DOHH2 (cell line): ENCODE measurements around the gene BTLA.

Experiments
- H3F3A ChIP-seq: fragments of 200-600 bp; sonication (generic), shearing (Covaris generic); 2 replicates; pipeline ENCODE4 v1.6.0; 2016; ENCODE audit warnings: antibody characterized with exemption, mild to moderate bottlenecking; ENCODE audit not compliant: control insufficient read depth, insufficient read depth
- H3K27ac ChIP-seq: fragments of 200-600 bp; sonication (generic); 2 replicates; pipeline ENCODE4 v1.5.1; 2014; ENCODE audit warnings: low read depth, mild to moderate bottlenecking, low read length, moderate library complexity
- H3K27me3 ChIP-seq: fragments of 200-600 bp; sonication (generic); 2 replicates; pipeline ENCODE4 v1.6.1; 2014; ENCODE audit warnings: mild to moderate bottlenecking, low read length, mixed read lengths; ENCODE audit not compliant: control insufficient read depth
- H3K36me3 ChIP-seq: fragments of 200-600 bp; sonication (generic); 2 replicates; pipeline ENCODE4 v1.6.1; 2014; ENCODE audit warnings: mild to moderate bottlenecking, low read length, moderate library complexity, mixed read lengths; ENCODE audit not compliant: control insufficient read depth
- H3K4me1 ChIP-seq: fragments of 200-600 bp; sonication (generic); 2 replicates; pipeline ENCODE4 v1.6.1; 2014; ENCODE audit warnings: mild to moderate bottlenecking, low read length, mixed read lengths; ENCODE audit not compliant: control insufficient read depth
- H3K4me2 ChIP-seq: fragments of 200-600 bp; sonication (generic); 2 replicates; pipeline ENCODE4 v1.6.0; 2014; ENCODE audit warnings: mild to moderate bottlenecking, low read length, moderate library complexity
- H3K4me3 ChIP-seq: fragments of 200-600 bp; sonication (generic); 2 replicates; pipeline ENCODE4 v1.5.1; 2014; ENCODE audit warnings: mild to moderate bottlenecking, low read length, mixed read lengths
- H3K79me2 ChIP-seq: fragments of 200-600 bp; sonication (generic); 2 replicates; pipeline ENCODE4 v1.6.1; 2014; ENCODE audit warnings: mild to moderate bottlenecking, low read length, mixed read lengths; ENCODE audit not compliant: control insufficient read depth
- H3K9me2 ChIP-seq: fragments of 200-600 bp; sonication (generic); replicated peaks from 2 replicates; pipeline ENCODE4 v1.6.1; 2014; ENCODE audit warnings: mild to moderate bottlenecking, low read length, mixed read lengths; ENCODE audit not compliant: control insufficient read depth
- H3K9me3 ChIP-seq: fragments of 200-600 bp; sonication (generic); 2 replicates; pipeline ENCODE4 v1.6.1; 2014; ENCODE audit warnings: antibody characterized with exemption, low read length, mixed read lengths; ENCODE audit not compliant: control insufficient read depth, insufficient read depth
- H4K20me1 ChIP-seq: fragments of 200-600 bp; sonication (generic); 2 replicates; pipeline ENCODE4 v1.6.0; 2014; ENCODE audit warnings: low read depth, mild to moderate bottlenecking, antibody characterized with exemption, low read length, moderate library complexity; ENCODE audit not compliant: control insufficient read depth, insufficient read depth
- EZH2phosphoT487 ChIP-seq: fragments of 200-600 bp; sonication (generic); IDR thresholded peaks from 2 replicates; pipeline ENCODE4 v1.6.1; 2017; ENCODE audit warnings: borderline replicate concordance, mild to moderate bottlenecking, antibody characterized with exemption, low read length, moderate library complexity, mixed read lengths
- TF ChIP-seq, protein P1 (sequence below): fragments of 200-600 bp; sonication (generic); IDR thresholded peaks from one replicate; pipeline ENCODE4 v1.5.1; 2014; ENCODE audit warnings: antibody characterized with exemption, mild to moderate bottlenecking, low read depth, low read length; ENCODE audit not compliant: poor library complexity, severe bottlenecking

The BTLA gene

DNA sequence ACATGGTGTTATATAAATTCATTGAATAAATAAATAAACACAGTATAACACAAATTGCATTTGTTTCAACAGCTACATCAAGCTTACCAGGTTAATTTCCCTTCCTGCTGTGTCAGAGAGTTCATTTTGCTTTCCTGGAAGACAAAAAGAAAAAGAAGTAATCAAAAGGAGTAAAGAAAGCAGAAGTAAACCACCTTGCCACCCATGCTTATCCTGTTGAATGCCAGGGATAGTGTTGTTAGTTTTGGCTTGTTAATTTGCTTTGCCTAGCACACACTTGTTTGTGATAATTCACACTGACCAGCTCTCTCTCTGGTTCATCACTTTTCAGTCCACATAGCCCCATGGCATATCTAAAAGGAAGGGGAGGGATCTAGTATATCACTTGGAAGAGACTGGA is 29.6 kb downstream of the BTLA start:
- Histone ChIP-seq H3K79me2 (no peaks in the 10 kb centered on the region), H3K4me2 (no peak overlapping the region), H3K36me3 (no peaks in the 10 kb centered on the region; the same call in 1 of the 2 replicates), H3K4me1 (peaks cover 38% of the 10 kb centered on the region), H4K20me1 (no peaks in the 10 kb centered on the region), H3F3A (no peaks in the 10 kb centered on the region), H3K27ac (no peak overlapping the region), H3K4me3 (no peak overlapping the region), H3K9me2 (no peaks in the 10 kb centered on the region), H3K27me3 (no peaks in the 10 kb centered on the region), H3K9me3 (no peaks in the 10 kb centered on the region)
- TF ChIP-seq EZH2phosphoT487 = no peak
- TF ChIP-seq, protein P1, sequence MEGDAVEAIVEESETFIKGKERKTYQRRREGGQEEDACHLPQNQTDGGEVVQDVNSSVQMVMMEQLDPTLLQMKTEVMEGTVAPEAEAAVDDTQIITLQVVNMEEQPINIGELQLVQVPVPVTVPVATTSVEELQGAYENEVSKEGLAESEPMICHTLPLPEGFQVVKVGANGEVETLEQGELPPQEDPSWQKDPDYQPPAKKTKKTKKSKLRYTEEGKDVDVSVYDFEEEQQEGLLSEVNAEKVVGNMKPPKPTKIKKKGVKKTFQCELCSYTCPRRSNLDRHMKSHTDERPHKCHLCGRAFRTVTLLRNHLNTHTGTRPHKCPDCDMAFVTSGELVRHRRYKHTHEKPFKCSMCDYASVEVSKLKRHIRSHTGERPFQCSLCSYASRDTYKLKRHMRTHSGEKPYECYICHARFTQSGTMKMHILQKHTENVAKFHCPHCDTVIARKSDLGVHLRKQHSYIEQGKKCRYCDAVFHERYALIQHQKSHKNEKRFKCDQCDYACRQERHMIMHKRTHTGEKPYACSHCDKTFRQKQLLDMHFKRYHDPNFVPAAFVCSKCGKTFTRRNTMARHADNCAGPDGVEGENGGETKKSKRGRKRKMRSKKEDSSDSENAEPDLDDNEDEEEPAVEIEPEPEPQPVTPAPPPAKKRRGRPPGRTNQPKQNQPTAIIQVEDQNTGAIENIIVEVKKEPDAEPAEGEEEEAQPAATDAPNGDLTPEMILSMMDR = no peak

DNA sequence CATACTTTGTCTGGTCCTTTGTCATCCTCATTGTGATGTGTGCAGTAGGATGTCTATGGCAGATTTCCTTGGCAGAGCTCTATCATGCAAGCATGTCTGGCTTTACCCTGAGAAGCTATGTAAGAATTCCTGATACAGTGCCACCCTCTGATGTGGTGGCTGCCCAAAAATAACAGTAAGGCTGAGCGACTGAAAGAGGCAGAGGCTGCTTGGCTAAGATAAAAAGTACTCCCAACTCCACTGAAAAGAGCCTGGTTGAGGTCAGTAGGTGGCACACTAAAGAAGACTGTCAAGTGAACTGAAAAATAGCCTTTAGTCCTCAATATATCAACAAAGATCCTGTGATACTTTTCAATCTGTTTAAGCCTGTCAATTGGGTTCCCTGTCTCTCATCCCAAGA is 31.7 kb downstream of the BTLA start:
- H3K36me3 ChIP-seq = no peaks in the 10 kb centered on the region; the same call in 1 of the 2 replicates
- H3K4me3 ChIP-seq = no peak overlapping the region
- no peaks in the 10 kb centered on the region for H3K9me2 ChIP-seq
- no peaks in the 10 kb centered on the region for H3K9me3 ChIP-seq
- H3K79me2 ChIP-seq = no peaks in the 10 kb centered on the region
- no peaks in the 10 kb centered on the region for H3K27me3 ChIP-seq
- H4K20me1 ChIP-seq = no peaks in the 10 kb centered on the region
- no peak overlapping the region for H3K4me2 ChIP-seq
- H3F3A ChIP-seq = no peaks in the 10 kb centered on the region
- H3K27ac ChIP-seq = no peak overlapping the region
- H3K4me1 ChIP-seq = peaks cover 36% of the 10 kb centered on the region
- TF ChIP-seq, protein P1 = no peak
- no peak for TF ChIP-seq EZH2phosphoT487

DNA sequence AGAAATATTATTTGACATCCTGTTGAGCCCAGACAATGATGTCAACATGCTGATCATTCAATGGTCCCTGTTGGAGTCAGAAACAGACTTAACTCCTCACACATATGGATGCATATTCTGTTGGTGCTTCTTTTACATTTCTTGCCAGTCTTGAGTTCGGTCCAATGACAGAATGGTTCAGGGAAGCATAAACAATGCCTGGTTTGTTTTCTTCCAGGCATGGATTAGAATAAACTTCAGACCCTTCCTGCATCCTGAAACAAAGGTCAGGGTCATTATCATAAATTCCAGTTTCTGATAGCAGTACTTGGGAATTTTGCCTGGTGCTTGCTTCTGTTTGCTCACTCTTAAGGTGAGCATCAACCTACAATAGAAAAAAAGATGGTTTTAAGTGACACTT is 33.3 kb downstream of the BTLA start:
- no peak overlapping the region for H3K27ac ChIP-seq
- no peaks in the 10 kb centered on the region for H3F3A ChIP-seq
- H3K4me2 ChIP-seq = no peak overlapping the region
- H3K9me3 ChIP-seq = no peaks in the 10 kb centered on the region
- H3K9me2 ChIP-seq = no peaks in the 10 kb centered on the region
- H4K20me1 ChIP-seq = no peaks in the 10 kb centered on the region
- no peak overlapping the region for H3K4me3 ChIP-seq
- H3K36me3 ChIP-seq = no peaks in the 10 kb centered on the region; the same call in 1 of the 2 replicates
- H3K79me2 ChIP-seq = no peaks in the 10 kb centered on the region
- peaks cover 43% of the 10 kb centered on the region for H3K4me1 ChIP-seq
- H3K27me3 ChIP-seq = no peaks in the 10 kb centered on the region
- no peak for TF ChIP-seq EZH2phosphoT487
- TF ChIP-seq, protein P1 = no peak
